Erythroblast (primary cell): ENCODE data around the gene UPP2.

ENCODE experiments used
- GATA1 ChIP-seq: IDR thresholded peaks from 2 replicates; pipeline ENCODE4 v1.6.1; 2011; ENCODE audit warnings: low read depth, mild to moderate bottlenecking, control low read depth, low read length, moderate library complexity
- POLR2A ChIP-seq: IDR thresholded peaks from 2 replicates; pipeline ENCODE4 v1.6.1; 2011; ENCODE audit warnings: mild to moderate bottlenecking, low read length

DNA sequence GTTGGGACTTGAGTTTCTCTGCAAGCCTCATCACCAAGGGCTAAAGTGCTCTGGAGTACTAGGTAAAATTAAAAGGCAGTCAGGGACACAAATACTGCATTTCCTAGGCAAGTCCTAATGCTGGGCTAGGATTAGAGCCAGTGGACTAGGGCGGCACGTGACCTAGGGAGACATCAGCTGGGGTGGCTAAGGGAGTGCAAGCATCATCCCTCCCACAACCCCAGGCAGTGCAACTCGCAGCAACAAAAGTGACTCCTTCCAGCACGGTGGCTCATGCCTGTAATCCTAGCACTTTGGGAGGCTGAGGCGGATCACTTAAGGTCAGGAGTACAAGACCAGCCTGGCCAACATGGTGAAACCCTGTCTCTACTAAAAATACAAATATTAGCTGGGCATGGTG lies 30.7 kb upstream of the UPP2 start:
- TF ChIP-seq POLR2A (no peak), GATA1 (no peak)
